Measurements from ENCODE around the gene HOXC5.

HOXC5 gene

DNA sequence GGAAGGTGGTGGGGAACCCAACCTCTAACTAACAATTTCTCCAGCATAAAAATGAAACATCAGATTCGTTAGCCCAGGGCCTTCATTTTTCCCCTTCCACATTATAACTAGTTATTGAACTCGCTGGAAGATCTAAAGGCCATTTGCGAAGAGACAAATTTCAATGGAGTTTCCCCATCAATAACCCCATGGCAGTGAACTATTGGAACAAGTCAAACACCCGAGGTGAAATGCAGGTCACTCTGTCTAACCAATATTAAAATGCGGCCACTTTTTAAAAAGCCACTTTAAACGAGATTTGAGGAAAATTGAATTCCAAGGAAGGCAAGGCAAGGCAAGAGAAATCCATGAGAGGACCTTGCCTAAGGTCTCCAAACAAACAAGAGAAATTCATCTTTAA lies 16.3 kb downstream of the HOXC5 start:
- no peak for DNase-seq

DNA sequence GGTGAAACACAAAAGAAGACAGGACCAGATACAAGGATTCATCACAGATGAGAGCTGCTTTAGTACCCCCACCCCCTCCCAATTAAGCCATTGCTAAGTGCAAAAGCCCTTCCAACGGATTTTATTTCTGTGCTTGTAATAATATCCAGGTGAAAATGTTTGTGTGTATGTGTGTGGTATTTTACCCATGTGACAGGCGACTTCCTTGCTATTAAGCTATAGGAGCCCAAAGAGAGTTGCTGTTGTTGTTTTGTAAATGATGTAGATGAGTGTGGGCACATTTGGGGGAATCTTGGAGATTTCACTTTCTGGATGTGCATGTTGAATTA lies 17.6 kb downstream of the HOXC5 start:
- DNase-seq: no peak

DNA sequence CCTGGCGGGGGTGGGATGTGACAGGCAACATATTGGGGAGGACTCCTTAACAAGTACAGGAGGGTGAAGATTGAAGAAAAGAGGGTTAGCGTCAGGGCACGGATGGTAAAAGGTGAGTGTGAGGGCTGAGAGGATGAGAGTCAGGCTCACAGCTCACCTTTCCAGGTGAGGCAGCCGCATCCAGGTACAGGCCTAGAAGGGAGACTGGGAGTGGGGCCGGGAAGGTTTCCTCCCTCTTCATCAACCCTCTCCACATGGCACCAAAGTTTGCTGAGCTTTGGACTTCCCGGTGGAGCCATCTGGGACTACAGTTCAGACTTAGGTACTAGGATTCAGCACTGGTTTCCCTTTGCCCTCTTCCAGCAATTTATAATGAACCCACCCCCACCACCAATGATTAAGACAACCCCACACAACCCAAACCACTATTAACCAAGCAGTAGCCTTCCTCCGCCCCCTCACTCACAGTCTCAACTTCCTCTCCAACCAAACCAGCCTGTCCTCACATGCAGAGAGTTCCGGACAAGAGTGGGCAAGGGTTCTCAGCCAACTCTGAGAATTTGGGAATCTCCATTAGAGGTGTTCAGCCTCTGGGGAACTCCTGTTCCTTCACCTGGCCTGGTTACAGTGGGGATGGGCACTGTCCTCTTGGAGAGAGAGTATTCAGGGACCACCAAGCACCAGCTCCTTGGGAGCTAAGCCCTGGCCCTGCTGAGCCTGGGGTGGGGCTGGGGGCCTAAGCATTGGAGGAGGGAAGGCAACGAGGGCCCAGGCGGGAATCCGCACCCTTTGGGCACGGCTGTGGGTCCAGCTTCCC lies 18.4 kb downstream of the HOXC5 start:
- DNase-seq: no peak

DNA sequence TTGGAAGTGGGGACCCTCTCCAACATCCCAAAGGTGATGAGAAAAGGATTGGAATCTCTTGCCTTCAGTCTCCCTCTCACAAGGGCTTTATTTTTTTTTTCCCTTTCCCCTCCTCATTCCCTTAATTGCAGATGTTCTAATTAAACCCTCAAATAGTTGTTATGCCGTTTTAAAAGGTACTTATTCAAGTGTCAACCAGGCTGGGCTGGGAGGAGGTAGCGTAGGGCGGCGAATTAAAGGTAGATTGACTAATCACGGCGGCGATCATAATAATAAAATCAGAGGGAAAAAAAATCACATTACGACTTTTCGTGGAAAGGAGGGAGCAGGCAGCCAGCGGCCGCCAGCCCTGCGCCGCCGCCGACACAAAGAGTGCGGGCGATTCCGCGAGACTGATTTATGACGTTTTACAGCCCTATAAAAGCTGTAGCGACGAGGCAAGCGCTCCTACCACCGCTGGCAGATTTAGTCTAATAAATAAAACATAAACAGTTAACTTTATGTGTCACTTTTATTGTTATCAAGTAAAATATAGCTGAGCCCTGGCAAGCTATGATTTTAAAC lies 19.1 kb downstream of the HOXC5 start:
- DNase-seq: no peak

DNA sequence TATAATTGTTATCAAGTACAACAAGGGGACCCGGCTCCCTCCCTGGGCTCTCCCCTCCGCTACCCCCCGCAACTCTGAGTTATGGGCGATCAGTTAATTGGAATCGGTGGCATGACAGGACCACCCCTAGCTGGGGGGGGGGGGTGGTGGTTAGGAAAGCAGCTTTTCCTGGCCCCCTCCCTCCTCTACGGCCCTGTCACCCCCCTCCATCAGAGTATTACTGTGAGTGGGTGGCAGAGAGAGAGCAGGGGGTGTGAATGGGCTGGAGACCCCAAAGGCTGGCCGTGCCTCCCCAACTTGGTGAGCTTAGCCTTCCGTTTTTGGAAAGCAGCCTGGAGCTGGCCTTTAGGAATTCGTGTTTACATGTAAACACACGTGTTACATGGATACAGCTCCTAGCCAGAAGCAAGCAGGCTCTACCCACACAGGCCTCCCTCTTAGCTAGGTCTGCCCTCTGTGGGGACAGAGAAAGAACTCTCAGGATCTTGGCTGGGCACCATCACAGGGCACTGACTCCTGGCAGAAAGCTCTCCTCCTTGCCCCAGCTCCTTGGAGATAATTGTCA lies 19.7 kb downstream of the HOXC5 start:
- no peak for DNase-seq

DNA sequence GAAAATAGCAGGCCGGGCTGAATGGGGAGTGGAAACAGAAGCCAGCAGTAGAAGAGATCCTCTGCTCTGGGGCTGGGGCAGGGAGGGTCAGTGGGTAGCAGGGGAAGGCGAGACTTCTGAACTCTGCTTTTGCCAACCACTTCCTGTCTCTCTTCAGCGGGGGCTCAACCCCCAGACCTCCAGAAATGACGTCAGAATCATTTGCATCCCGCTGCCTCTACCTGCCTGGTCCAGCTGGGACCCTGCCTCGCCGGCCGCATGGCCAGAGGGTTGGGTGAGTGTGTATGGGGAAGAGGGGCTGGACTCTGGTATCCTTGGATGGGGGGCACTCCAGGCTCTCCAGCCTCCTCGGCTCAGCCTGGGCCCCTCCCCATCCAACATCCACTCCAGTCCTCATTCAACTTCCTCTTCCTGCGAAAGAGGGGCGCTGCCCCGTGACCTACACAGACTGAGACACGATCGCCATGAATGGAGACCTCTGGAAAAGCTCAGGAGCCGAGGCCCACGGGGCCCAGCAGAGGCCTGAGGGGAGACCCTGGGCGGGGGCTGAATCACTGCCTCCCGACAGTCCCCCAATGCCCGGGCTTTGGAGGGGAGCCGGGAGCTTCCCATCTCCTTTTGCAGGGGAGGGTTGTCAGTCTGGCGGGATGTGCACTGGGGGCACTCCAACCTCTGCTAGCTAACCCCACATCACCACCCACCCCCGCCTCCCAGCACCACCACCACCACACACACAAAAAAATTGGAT lies 20.3 kb downstream of the HOXC5 start:
- DNase-seq: no peak

DNA sequence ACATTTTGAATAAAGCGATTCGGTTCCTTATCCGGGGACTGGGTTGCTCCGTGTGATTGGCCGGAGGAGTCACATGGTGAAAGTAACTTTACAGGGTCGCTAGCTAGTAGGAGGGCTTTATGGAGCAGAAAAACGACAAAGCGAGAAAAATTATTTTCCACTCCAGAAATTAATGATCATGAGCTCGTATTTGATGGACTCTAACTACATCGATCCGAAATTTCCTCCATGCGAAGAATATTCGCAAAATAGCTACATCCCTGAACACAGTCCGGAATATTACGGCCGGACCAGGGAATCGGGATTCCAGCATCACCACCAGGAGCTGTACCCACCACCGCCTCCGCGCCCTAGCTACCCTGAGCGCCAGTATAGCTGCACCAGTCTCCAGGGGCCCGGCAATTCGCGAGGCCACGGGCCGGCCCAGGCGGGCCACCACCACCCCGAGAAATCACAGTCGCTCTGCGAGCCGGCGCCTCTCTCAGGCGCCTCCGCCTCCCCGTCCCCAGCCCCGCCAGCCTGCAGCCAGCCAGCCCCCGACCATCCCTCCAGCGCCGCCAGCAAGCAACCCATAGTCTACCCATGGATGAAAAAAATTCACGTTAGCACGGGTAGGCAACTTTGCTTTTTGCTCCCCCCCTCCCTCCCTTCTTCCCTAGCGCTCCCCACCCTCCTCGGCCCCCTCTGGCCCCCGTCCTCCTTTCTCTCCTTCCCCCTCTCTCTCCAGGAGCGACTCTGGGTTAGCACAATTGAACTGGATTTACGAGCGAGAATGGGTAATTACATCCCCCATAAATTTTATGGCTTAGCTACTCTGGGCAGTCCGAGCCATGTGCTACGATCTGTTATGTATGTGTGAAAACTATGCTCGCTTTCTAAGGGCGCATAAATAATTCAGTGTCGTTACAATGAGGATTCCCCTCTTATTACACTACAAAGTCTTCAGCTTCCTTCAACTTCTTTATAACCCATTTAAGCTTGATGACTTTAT lies 21.2 kb downstream of the HOXC5 start, which contains the start of gene HOXC4:
Gene HOXC4 (plus strand): TSS at position 85 of the 991 bp plus-strand sequence. CDS start 88 bp downstream, at position 173.
- no peak for DNase-seq

DNA sequence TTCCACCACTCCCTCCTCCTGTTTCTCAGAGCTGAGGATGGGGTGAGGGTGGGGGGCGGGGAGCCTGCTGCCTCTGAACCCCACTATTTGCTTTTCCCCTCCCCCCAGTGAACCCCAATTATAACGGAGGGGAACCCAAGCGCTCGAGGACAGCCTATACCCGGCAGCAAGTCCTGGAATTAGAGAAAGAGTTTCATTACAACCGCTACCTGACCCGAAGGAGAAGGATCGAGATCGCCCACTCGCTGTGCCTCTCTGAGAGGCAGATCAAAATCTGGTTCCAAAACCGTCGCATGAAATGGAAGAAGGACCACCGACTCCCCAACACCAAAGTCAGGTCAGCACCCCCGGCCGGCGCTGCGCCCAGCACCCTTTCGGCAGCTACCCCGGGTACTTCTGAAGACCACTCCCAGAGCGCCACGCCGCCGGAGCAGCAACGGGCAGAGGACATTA lies 21.9 kb downstream of the HOXC5 start:
- DNase-seq: no peak

DNA sequence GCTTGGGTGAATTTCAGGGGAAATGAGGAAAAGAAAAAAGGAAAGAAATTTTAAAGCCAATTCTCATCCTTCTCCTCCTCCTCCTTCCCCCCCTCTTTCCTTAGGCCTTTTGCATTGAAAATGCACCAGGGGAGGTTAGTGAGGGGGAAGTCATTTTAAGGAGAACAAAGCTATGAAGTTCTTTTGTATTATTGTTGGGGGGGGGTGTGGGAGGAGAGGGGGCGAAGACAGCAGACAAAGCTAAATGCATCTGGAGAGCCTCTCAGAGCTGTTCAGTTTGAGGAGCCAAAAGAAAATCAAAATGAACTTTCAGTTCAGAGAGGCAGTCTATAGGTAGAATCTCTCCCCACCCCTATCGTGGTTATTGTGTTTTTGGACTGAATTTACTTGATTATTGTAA lies 22.7 kb downstream of the HOXC5 start:
- no peak for DNase-seq

DNA sequence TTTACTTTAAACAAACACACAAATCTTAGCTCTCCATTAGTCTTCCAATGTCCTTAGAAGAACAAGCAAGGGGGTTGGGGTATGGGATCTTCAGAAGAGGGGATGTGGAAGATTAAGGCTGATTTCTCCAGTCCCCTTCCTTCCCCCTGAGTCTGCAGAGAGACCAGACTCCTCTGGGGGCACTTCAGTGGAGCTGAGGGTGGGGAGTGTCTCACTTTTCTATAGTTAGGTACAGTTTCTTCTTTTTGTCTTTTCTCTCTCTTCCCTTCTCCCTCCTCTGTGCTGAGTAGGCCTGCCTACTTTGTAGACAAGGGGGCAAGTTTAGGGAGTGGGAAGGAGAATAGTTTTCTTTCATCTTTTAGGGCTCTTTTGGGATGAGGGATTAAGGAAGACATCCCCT lies 23.3 kb downstream of the HOXC5 start:
- DNase-seq: no peak

DNA sequence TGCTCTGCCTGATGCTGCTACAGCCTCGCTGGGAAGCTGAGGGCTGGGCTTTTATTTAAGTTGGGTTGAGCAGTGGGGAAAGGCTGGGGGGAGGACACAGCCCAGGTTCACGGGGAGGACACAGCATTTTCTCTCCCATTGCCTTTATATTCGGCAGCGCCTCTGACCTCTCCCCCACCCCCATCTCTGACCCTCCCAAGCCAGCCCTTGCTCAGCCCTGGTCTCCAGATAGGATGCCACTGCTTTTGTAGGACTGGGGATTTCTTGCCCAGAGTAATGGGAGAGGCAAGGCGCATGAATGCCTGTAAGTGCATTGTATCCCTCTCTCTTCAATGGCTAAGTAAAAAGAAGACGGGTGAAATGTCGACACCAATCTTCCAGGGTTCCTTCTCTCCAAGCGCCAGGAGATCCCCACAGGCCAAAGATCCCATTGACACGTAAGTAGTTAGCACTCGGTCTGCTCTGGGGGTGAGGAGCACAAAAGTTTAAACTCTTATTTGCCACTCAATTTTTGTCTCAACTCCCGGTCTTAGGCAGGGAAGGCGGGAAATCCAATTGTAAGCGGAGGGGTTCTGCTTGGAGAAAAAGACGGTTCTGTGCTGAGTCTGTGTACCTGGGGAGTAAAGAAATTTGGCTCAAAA lies 25.4 kb downstream of the HOXC5 start:
- DNase-seq: no peak

DNA sequence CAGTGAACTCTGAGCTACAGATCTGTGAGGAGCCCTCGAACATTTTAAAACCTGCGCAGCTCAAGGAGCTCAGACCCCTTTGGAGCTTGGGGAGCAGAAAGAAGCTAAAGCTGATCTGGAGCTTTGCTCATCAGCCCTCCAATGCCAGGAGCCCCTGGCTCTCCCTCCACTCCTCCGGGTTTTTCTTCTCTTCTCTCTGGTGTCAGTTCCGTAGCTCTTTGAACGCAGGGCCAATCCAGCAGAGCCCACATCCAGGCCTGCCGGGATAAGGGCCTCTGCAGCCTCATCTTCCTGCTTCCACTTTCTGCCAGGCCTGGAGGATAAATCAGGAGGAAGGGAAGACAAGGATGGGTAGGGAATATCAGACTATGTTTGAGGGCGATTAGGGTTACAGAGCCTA lies 26.8 kb downstream of the HOXC5 start:
- DNase-seq: no peak

DNA sequence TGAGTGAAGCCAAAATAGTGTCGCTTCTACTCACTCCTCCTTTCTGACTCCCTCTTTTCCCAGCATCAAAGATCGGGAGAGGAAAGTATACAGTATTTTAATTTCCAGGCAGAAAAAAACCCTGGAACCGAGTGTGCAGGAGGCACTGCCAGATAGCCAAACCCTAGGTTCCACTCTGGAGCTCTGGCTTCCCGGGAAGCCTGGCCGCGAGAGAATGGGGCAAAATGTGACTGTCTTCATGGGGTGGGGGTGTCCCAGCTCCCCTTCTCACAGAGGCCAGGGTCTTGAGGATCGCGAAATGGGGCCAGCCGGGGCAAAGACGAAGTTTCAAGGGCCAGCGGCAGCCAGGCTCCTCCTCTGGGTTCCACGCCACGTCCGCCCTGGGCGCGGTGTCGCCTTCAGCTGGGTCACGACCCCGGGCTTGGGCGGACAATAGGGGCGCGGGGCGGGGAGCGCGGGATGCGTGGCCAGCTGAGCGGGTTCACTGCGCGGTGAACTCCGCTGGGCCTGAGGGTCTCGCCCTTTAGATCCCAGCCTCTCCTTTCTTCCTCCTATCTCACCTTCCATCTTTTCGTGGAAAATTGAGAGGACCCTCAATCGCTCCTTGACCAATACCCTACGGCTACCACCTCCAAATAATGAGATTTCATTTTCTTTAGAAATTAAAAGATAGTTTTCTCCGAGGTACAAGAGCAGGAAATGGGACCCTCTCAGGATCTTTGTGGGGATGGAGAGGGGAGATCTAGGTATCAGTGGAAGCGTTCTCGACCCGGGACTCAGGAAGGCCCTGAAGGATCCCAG lies 27.5 kb downstream of the HOXC5 start:
- DNase-seq: no peak

DNA sequence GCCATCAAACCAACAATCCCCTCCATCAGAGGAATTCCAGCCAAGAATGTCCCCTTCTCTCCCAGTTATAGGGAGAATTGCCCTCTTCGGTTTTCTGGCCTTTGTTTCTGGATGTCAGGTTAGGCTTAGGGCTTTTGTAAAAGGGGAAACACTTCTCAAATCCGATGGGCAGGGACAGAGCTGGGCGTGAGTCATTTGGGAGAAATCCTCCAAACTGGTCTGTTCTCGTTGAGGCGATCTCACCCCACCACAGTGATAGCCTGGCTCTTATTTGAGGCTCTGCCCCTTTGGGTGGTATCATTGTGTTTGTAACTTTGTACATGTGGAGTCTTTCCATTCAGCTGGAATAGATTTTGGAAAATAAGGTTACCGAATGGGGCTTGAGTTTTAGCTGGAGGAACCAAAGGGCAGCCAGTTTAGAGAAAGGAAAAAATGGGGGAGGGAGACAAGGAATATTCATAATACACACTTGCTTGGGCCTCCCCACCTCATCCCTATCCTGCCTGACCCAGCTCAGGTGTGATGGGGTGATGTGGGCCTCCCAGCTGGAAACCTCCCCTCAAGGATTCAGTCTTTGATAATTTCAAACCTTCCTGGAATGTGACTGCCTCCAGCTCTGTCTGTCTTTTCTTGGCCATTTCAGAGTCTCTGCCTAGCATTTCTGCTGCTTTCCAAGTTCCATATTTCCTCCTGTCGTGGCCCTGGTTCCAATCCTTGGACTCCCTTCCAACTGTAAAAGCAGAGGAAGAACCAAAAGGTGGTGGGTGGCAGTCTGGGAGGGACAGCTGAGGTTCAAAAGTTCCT lies 28.3 kb downstream of the HOXC5 start:
- no peak for DNase-seq

DNA sequence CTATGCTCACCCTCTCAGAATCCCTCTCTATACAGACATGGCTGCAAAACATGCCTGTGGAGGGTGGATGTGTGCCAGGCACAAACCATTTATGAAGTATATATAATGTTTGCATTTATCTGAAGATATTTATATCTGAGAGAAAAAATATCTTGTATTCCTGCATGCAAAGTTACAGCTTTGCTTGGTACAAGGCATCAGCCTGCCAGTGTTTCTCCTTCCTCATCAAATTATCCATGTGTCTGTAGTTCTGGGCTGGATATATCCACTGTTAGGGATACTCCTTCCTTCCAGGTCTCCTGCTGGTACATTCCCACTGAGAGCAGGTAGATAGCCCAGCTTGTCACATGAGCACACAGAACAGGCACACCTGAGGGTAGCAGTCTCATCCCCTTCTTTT lies 32.8 kb downstream of the HOXC5 start:
- DNase-seq: no peak

DNA sequence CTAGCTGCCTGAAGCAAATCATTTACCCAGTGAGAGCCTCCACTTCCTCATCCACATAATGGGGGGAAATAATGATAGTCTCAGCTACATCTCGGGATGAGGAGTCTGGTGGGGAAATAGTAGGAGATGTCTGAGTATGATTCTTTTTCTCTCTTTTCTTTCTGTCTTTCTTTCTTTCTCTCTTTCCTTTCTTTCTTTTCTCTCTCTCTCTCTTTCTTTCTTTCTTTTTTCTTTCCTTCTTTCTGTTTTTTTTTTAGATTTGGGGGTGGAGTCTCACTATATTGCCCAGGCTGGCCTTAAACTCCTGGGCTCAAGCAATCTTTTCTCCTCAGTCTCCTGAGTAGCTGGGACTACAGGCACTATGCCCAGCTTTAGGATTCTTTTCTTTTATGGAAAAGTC lies 33.6 kb downstream of the HOXC5 start:
- no peak for DNase-seq

DNA sequence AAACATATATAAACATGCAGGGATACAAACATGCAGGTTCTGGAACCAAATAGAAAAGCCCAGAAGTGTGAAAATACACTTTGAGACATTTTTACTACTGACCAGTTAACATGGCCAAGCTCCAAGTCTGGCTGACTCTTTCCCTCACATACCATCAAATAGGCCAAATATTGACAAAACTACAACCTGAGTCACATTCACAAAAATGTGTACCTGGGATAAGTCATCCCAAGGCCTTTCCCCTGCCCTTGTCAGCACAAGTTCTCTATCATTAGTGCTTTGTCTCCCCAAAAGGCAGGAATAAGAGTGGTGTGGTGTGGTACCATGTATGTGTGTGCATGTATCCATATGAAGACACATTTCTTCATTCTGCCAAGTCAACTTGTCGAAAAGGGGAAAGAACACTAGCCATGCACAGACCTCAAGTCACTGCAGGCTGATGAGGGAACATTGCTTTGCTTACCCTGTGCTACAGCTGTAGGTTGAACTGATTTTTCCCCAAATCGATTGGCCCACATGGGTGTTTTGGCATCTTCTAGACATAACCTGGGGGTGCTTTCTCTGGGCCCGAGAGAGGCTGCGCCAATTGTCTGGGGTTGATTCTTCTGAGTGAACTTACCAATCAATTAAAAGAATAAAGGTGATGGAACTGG lies 35.7 kb downstream of the HOXC5 start:
- DNase-seq: no peak

DNA sequence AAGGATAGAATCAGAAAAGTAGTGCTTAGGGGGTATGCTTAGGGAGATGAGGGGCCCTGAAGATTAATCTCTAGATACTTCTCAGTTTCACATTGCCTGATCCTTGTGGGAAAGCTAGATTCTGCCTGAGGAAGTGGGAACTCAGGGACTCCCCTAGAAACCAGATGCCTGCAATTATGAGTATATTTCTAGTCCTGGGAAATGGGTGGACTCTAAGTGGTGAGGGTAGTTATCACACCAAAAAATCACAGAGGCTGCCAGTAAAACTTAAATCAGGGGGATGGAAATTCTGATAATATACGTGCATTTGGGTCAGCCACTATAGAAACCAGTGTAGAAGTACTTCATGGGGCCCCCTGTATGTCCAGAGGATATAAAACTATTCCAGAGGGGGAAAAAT lies 39.1 kb downstream of the HOXC5 start:
- no peak for DNase-seq

DNA sequence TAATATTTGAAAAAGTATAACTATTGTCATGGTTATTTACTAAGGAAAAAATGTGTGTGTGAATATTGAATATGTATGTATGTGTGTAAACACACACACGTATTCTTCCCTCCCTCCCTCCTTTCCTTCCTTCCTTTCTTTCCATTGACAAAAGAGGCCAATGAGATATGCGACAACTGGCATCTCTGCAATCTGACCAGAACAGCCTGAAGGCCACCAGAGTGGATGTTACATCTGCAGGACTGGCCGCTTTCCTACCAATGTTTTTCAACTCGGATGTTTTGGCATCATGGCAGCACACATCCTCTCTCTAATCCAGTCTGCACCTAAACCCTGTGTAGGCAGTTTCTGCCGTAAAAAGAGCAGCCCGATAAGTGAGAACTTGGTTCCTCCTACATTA lies 41.5 kb downstream of the HOXC5 start:
- no peak for DNase-seq

DNA sequence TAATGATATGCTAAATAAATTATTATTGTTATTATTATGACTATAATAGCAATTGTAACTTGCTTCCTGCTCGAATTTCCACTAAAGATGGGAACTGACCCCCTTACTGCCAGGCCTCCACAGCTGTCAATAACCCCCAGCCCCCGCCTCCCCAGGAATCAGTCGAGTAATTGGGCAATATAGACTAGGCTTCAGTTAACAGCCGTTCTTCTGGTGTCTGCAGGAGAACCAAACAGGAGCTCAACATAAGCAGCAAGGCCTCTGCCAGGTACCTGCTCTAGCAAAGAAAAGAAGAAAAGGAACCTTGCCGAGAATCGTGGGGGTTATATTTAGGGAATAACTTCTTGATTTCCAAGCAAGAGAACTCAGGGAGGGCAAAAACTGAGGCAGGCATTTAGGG lies 42.6 kb downstream of the HOXC5 start:
- DNase-seq: no peak

Data from activated CD4-positive, alpha-beta T cell treated with anti-CD3 and anti-CD28 coated beads, Interleukin-2, amount 50 U/mL, for 4 hours (primary cell).